ENCODE measurements around the gene MARCKSL1. TPM values are rescaled to one million over a fixed set of nuclear protein-coding genes. Genes with fewer than 3 reads are reported as not detected.
A peak's percentile ranks its signal among the peaks of the same experiment; 100 is the strongest.

MARCKSL1 gene
- total and polyA plus RNA-seq, 2 of the 8 experiments (the other 6 are each of a cell fraction or from before 2014, with no cell fraction given): 536 to 558 TPM

DNA sequence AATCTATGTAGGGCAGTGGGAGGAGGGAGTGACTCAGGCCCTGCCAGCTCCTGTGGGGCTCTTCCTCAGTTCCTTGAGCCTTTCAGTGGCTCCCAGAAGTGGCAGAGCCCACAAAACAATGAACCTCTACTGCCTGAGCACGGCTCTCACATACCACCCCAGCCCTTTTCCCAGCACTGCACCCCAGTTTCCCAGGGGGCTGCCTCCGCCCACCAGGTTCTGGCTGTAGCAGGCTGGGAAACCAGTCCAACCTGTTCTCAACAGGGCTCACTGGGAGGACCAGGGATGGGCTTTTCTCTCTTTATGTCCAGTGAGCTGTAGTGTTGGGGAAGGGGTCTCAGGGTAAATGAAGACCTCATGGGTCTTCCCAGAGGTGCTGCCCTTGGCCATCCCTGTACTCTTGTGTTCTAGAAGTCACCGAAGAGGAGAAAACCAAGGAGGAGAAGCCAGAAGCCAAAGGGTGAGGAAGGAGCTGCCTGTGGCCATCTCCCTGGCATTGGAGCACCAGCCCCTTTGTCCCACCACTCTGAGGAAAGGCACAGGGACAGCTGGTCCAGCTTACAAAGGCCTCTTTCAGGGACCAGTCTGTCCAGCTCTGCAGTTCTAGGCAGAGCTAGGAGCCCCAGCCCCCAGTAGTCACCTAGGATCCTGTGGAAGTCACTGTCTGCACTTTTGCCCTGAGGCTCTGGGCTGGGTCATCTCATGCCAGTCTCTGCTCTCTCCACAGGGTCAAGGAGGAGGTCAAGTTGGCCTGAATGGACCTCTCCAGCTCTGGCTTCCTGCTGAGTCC is 3.5 kb downstream of the MARCKSL1 start (continued):
- TF ChIP-seq, protein P1, sequence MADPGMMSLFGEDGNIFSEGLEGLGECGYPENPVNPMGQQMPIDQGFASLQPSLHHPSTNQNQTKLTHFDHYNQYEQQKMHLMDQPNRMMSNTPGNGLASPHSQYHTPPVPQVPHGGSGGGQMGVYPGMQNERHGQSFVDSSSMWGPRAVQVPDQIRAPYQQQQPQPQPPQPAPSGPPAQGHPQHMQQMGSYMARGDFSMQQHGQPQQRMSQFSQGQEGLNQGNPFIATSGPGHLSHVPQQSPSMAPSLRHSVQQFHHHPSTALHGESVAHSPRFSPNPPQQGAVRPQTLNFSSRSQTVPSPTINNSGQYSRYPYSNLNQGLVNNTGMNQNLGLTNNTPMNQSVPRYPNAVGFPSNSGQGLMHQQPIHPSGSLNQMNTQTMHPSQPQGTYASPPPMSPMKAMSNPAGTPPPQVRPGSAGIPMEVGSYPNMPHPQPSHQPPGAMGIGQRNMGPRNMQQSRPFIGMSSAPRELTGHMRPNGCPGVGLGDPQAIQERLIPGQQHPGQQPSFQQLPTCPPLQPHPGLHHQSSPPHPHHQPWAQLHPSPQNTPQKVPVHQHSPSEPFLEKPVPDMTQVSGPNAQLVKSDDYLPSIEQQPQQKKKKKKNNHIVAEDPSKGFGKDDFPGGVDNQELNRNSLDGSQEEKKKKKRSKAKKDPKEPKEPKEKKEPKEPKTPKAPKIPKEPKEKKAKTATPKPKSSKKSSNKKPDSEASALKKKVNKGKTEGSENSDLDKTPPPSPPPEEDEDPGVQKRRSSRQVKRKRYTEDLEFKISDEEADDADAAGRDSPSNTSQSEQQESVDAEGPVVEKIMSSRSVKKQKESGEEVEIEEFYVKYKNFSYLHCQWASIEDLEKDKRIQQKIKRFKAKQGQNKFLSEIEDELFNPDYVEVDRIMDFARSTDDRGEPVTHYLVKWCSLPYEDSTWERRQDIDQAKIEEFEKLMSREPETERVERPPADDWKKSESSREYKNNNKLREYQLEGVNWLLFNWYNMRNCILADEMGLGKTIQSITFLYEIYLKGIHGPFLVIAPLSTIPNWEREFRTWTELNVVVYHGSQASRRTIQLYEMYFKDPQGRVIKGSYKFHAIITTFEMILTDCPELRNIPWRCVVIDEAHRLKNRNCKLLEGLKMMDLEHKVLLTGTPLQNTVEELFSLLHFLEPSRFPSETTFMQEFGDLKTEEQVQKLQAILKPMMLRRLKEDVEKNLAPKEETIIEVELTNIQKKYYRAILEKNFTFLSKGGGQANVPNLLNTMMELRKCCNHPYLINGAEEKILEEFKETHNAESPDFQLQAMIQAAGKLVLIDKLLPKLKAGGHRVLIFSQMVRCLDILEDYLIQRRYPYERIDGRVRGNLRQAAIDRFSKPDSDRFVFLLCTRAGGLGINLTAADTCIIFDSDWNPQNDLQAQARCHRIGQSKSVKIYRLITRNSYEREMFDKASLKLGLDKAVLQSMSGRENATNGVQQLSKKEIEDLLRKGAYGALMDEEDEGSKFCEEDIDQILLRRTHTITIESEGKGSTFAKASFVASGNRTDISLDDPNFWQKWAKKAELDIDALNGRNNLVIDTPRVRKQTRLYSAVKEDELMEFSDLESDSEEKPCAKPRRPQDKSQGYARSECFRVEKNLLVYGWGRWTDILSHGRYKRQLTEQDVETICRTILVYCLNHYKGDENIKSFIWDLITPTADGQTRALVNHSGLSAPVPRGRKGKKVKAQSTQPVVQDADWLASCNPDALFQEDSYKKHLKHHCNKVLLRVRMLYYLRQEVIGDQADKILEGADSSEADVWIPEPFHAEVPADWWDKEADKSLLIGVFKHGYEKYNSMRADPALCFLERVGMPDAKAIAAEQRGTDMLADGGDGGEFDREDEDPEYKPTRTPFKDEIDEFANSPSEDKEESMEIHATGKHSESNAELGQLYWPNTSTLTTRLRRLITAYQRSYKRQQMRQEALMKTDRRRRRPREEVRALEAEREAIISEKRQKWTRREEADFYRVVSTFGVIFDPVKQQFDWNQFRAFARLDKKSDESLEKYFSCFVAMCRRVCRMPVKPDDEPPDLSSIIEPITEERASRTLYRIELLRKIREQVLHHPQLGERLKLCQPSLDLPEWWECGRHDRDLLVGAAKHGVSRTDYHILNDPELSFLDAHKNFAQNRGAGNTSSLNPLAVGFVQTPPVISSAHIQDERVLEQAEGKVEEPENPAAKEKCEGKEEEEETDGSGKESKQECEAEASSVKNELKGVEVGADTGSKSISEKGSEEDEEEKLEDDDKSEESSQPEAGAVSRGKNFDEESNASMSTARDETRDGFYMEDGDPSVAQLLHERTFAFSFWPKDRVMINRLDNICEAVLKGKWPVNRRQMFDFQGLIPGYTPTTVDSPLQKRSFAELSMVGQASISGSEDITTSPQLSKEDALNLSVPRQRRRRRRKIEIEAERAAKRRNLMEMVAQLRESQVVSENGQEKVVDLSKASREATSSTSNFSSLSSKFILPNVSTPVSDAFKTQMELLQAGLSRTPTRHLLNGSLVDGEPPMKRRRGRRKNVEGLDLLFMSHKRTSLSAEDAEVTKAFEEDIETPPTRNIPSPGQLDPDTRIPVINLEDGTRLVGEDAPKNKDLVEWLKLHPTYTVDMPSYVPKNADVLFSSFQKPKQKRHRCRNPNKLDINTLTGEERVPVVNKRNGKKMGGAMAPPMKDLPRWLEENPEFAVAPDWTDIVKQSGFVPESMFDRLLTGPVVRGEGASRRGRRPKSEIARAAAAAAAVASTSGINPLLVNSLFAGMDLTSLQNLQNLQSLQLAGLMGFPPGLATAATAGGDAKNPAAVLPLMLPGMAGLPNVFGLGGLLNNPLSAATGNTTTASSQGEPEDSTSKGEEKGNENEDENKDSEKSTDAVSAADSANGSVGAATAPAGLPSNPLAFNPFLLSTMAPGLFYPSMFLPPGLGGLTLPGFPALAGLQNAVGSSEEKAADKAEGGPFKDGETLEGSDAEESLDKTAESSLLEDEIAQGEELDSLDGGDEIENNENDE (IDR thresholded peaks at IDR 0.05; ENCODE audit: insufficient replicate concordance, low read length): peak; percentile 58
- TF ChIP-seq MAFK (IDR thresholded peaks at IDR 0.05; ENCODE audit: low read depth, low read length) (no peak), NRF1 (IDR thresholded peaks at IDR 0.05; ENCODE audit: low read depth, low read length) (peak; percentile 26), RAD21 (IDR thresholded peaks at IDR 0.05 in 1 of 2, conservative IDR thresholded peaks at IDR 0.05 in 1 of 2; ENCODE audit: low read depth in 2 of 2, low read length in 2 of 2) (no peak), EP300 (IDR thresholded peaks at IDR 0.05; ENCODE audit: borderline replicate concordance in 1 of 2, low read depth in 2 of 2, low read length in 2 of 2) (0 out of 3 replicates have a peak, but pooled peaks of 1 of the 2 experiments have one; percentile 31), FOSL1 (IDR thresholded peaks at IDR 0.05; ENCODE audit: insufficient read depth, low read depth, low read length) (no peak), GABPA (IDR thresholded peaks at IDR 0.05; ENCODE audit: borderline replicate concordance, insufficient read depth, low read length) (no peak), EGR1 (IDR thresholded peaks at IDR 0.05; ENCODE audit: borderline replicate concordance, low read depth, low read length) (peak; percentile 37; the same call in 1 of the 2 replicates)

All from H1 (cell line).